ENCODE data around the gene TXNRD2. TPM values are rescaled to one million over a fixed set of nuclear protein-coding genes. Genes with fewer than 3 reads are reported as not detected.

Gene TXNRD2
- total and polyA plus RNA-seq, 10 of the 15 experiments (the other 5 are each of a cell fraction or from before 2014, with no cell fraction given) = 1.6 to 26.0 (median 13.9) TPM

DNA sequence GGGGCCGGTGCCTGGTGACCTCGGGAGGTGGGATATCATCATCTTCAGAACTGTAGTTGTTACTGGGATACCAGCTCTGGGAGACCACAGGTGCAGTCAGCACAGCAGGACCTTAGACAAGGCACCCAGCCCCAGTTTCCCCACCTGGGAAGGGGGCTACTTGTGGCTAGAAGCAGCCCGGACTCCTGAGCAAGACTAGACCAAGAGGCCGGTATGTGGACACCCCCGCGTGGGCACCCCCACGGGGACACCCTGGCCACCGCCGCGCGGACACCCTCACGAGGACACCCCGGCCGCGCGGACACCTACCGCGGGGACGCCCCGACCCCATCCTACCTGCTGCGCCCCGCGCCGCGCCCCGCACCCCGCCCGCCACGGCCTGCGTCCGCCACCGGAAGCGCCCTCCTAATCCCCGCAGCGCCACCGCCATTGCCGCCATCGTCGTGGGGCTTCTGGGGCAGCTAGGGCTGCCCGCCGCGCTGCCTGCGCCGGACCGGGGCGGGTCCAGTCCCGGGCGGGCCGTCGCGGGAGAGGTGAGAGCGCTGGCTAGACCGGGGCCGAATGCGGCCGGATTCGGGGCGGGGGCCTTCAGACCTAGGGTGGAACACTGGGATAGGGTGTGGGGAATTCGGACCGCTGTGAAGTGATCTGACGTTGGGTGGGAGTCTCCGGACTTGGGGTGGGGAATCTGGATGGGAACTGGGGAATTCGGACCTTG lies at the start of gene TXNRD2, which contains the start of gene COMT (continued):
- TF ChIP-seq, protein P1, sequence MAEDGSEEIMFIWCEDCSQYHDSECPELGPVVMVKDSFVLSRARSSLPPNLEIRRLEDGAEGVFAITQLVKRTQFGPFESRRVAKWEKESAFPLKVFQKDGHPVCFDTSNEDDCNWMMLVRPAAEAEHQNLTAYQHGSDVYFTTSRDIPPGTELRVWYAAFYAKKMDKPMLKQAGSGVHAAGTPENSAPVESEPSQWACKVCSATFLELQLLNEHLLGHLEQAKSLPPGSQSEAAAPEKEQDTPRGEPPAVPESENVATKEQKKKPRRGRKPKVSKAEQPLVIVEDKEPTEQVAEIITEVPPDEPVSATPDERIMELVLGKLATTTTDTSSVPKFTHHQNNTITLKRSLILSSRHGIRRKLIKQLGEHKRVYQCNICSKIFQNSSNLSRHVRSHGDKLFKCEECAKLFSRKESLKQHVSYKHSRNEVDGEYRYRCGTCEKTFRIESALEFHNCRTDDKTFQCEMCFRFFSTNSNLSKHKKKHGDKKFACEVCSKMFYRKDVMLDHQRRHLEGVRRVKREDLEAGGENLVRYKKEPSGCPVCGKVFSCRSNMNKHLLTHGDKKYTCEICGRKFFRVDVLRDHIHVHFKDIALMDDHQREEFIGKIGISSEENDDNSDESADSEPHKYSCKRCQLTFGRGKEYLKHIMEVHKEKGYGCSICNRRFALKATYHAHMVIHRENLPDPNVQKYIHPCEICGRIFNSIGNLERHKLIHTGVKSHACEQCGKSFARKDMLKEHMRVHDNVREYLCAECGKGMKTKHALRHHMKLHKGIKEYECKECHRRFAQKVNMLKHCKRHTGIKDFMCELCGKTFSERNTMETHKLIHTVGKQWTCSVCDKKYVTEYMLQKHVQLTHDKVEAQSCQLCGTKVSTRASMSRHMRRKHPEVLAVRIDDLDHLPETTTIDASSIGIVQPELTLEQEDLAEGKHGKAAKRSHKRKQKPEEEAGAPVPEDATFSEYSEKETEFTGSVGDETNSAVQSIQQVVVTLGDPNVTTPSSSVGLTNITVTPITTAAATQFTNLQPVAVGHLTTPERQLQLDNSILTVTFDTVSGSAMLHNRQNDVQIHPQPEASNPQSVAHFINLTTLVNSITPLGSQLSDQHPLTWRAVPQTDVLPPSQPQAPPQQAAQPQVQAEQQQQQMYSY (CRISPR knock-in tag; IDR thresholded peaks at IDR 0.05) = no peak
- TF ChIP-seq NKRF (conservative IDR thresholded peaks at IDR 0.05) = no peak
- peak in 1 of 2 experiments; percentile 38; a peak in 1 of 3 replicates for TF ChIP-seq EGR1 (IDR thresholded peaks at IDR 0.05; ENCODE audit: borderline replicate concordance in 1 of 2, low read depth in 2 of 2, low read length in 2 of 2)
- TF ChIP-seq POLR2A (IDR thresholded peaks at IDR 0.05; ENCODE audit: low read depth, low read length) = peak; percentile 93
- TF ChIP-seq CHD1 (IDR thresholded peaks at IDR 0.05; ENCODE audit: low read depth, low read length) = no peak
- no peak for TF ChIP-seq IRF3 (IDR thresholded peaks at IDR 0.05)
- TF ChIP-seq POLR2AphosphoS2 (IDR thresholded peaks at IDR 0.05; ENCODE audit: low read depth, low read length) = no peak
- no peak for TF ChIP-seq JUND (IDR thresholded peaks at IDR 0.05; ENCODE audit: low read depth, low read length)
- TF ChIP-seq, protein P2, sequence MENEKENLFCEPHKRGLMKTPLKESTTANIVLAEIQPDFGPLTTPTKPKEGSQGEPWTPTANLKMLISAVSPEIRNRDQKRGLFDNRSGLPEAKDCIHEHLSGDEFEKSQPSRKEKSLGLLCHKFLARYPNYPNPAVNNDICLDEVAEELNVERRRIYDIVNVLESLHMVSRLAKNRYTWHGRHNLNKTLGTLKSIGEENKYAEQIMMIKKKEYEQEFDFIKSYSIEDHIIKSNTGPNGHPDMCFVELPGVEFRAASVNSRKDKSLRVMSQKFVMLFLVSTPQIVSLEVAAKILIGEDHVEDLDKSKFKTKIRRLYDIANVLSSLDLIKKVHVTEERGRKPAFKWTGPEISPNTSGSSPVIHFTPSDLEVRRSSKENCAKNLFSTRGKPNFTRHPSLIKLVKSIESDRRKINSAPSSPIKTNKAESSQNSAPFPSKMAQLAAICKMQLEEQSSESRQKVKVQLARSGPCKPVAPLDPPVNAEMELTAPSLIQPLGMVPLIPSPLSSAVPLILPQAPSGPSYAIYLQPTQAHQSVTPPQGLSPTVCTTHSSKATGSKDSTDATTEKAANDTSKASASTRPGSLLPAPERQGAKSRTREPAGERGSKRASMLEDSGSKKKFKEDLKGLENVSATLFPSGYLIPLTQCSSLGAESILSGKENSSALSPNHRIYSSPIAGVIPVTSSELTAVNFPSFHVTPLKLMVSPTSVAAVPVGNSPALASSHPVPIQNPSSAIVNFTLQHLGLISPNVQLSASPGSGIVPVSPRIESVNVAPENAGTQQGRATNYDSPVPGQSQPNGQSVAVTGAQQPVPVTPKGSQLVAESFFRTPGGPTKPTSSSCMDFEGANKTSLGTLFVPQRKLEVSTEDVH (IDR thresholded peaks at IDR 0.05; ENCODE audit: low read depth, partially characterized antibody) = no peak
- no peak for TF ChIP-seq NFYA (IDR thresholded peaks at IDR 0.05; ENCODE audit: borderline replicate concordance, low read depth, low read length)
- TF ChIP-seq, protein P3, sequence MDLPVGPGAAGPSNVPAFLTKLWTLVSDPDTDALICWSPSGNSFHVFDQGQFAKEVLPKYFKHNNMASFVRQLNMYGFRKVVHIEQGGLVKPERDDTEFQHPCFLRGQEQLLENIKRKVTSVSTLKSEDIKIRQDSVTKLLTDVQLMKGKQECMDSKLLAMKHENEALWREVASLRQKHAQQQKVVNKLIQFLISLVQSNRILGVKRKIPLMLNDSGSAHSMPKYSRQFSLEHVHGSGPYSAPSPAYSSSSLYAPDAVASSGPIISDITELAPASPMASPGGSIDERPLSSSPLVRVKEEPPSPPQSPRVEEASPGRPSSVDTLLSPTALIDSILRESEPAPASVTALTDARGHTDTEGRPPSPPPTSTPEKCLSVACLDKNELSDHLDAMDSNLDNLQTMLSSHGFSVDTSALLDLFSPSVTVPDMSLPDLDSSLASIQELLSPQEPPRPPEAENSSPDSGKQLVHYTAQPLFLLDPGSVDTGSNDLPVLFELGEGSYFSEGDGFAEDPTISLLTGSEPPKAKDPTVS (IDR thresholded peaks at IDR 0.05; ENCODE audit: low read depth, low read length) = no peak
- TF ChIP-seq MEF2A (IDR thresholded peaks at IDR 0.05; ENCODE audit: insufficient read depth, low read depth, low read length) = 0 out of 2 replicates have a peak, but pooled peaks have one; percentile 32
- TF ChIP-seq, protein P4, sequence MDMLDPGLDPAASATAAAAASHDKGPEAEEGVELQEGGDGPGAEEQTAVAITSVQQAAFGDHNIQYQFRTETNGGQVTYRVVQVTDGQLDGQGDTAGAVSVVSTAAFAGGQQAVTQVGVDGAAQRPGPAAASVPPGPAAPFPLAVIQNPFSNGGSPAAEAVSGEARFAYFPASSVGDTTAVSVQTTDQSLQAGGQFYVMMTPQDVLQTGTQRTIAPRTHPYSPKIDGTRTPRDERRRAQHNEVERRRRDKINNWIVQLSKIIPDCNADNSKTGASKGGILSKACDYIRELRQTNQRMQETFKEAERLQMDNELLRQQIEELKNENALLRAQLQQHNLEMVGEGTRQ (IDR thresholded peaks at IDR 0.05; ENCODE audit: borderline replicate concordance, low read depth, low read length) = no peak
- TF ChIP-seq SREBF1 (IDR thresholded peaks at IDR 0.05; ENCODE audit: low read length) = no peak
- TF ChIP-seq POLR2AphosphoS5 (IDR thresholded peaks at IDR 0.05; ENCODE audit: low read length) = peak; percentile 48; the same call in 1 of the 2 replicates
- TF ChIP-seq SMAD5 (IDR thresholded peaks at IDR 0.05; ENCODE audit: low read depth) = no peak
- no peak for TF ChIP-seq RUNX3 (IDR thresholded peaks at IDR 0.05; ENCODE audit: low read length)
